T-cell (primary cell): Measurements from ENCODE around the gene FBXO34. TPM values are rescaled to one million over a fixed set of nuclear protein-coding genes. Genes with fewer than 3 reads are reported as not detected.

ENCODE experiments used
- ATAC-seq, 4 experiments: fragments of 200-7000 bp in 3 of 4; fragments of 150-1000 bp in 1 of 4; cut with Tn5 transposase; replicated peaks in 1 of 4; 1 replicate in 3 of 4; 2 replicates in 1 of 4; pipeline ENCODE4 v1.10.0; 2021; ENCODE audit warnings: moderate library complexity in 3 of 4, mild to moderate bottlenecking in 2 of 4, moderate number of reproducible peaks in 1 of 4
- CTCF ChIA-PET, 2 donors: fragments of 300-600 bp; sonication (Branson Sonifier 250); formaldehyde crosslinking; loops; one replicate each; lab custom pipeline; 2022; ENCODE audit warnings: antibody characterized with exemption in 2 of 2; lab: Charles Lee
- POLR2A ChIA-PET, 2 donors: fragments of 300-600 bp; sonication (Branson Sonifier 250); formaldehyde crosslinking; loops; one replicate each; lab custom pipeline; 2022; ENCODE audit warnings: antibody characterized with exemption in 2 of 2; lab: Charles Lee
- DNase-seq, 35 experiments: peaks; one replicate each; pipeline versions ENCODE4 v3.0.0 to v3.0.0-alpha.2; 2013 to 2023
- H3K27ac ChIP-seq: one replicate; pipeline ENCODE4 v1.5.1; 2013; ENCODE audit warnings: low read length
- H3K27me3 ChIP-seq, 2 experiments: replicated peaks in 1 of 2; 1 replicate in 1 of 2; 2 replicates in 1 of 2; pipeline versions ENCODE4 v1.6.1 to v1.7.0; 2013; ENCODE audit warnings: low read length in 1 of 2, mixed read lengths in 1 of 2; ENCODE audit not compliant: control insufficient read depth in 2 of 2, insufficient read depth in 2 of 2; ENCODE audit errors: extremely low read depth in 1 of 2
- H3K36me3 ChIP-seq, 2 donors: 1 replicate in 1 of 2; 2 replicates in 1 of 2; pipeline versions ENCODE4 v1.6.1 to v1.7.0; 2013; ENCODE audit warnings: low read length in 1 of 2; ENCODE audit not compliant: control insufficient read depth in 2 of 2, insufficient read depth in 1 of 2; ENCODE audit errors: extremely low read depth in 1 of 2
- H3K4me1 ChIP-seq, 2 experiments: 1 replicate in 1 of 2; 2 replicates in 1 of 2; pipeline versions ENCODE4 v1.6.1 to v1.7.0; 2013; ENCODE audit warnings: low read length in 2 of 2, mixed read lengths in 1 of 2; ENCODE audit not compliant: insufficient read depth in 2 of 2, control insufficient read depth in 1 of 2; ENCODE audit errors: extremely low read depth in 1 of 2
- H3K4me3 ChIP-seq, 2 donors: 1 replicate in 1 of 2; 2 replicates in 1 of 2; pipeline versions ENCODE4 v1.5.1 to v1.7.0; 2013; ENCODE audit warnings: mild to moderate bottlenecking in 2 of 2, low read length in 1 of 2, moderate library complexity in 1 of 2; ENCODE audit not compliant: control insufficient read depth in 1 of 2; ENCODE audit errors: extremely low read depth in 1 of 2
- H3K9me3 ChIP-seq: 2 replicates; pipeline ENCODE4 v1.7.0; 2013
- H3K27ac Mint-ChIP-seq, 2 donors: one replicate each; pipeline ENCODE4 v1.8.0; 2020 to 2021; ENCODE audit warnings: mild to moderate bottlenecking in 2 of 2, mixed read lengths in 2 of 2
- H3K27me3 Mint-ChIP-seq, 2 donors: one replicate each; pipeline ENCODE4 v1.8.0; 2021 to 2022; ENCODE audit warnings: mixed read lengths in 2 of 2
- H3K36me3 Mint-ChIP-seq: one replicate; pipeline ENCODE4 v1.8.0; 2021; ENCODE audit warnings: mixed read lengths
- H3K4me1 Mint-ChIP-seq, 3 donors: one replicate each; pipeline ENCODE4 v1.8.0; 2020 to 2022; ENCODE audit warnings: mixed read lengths in 3 of 3, mild to moderate bottlenecking in 1 of 3
- H3K4me3 Mint-ChIP-seq, 3 donors: one replicate each; pipeline ENCODE4 v1.8.0; 2020 to 2022; ENCODE audit warnings: mild to moderate bottlenecking in 3 of 3, mixed read lengths in 3 of 3, moderate library complexity in 3 of 3
- H3K9me3 Mint-ChIP-seq, 3 donors: one replicate each; pipeline ENCODE4 v1.8.0; 2020 to 2022; ENCODE audit warnings: mixed read lengths in 3 of 3
- WGBS: methylation state at CpG from one replicate; pipeline ENCODE4 v1.1.5; 2013; ENCODE audit warnings: missing lambda C conversion rate; ENCODE audit not compliant: insufficient coverage; 5-methylcytosine and 5-hydroxymethylcytosine counted together
- total RNA-seq, 35 experiments: library from RNA in 6 of 35; stranded (reverse) in 6 of 35; fragments of 120-200 nt in 1 of 35; gene quantifications; one replicate each; pipeline versions ENCODE4 v1.2.1 to v1.2.4 and lab custom pipeline; 2013 to 2026

The FBXO34 gene
- total RNA-seq, 5 donors from 2014 or later (not counting 1 experiment from before 2014, with no cell fraction given): 22.1 to 36.9 (median 28.7) TPM

- no CpG with 5 or more reads among the region's 1 CpG for WGBS
- DNase-seq (no peak), ATAC-seq (no peak)
- Mint-ChIP-seq H3K27ac (no peak overlapping the region), H3K36me3 (no peaks in the 10 kb centered on the region), H3K4me3 (no peak overlapping the region), H3K4me1 (no peaks in the 10 kb centered on the region), H3K27me3 (peaks cover 9 to 13% of the 10 kb centered on the region in 2 donors), H3K9me3 (no peaks in the 10 kb centered on the region)
- H3K27me3 ChIP-seq: peaks cover 0 to 5% of the 10 kb centered on the region in 2 experiments
- no peak overlapping the region for H3K27ac ChIP-seq
- H3K4me1 ChIP-seq: no peaks in the 10 kb centered on the region
- no peak overlapping the region for H3K4me3 ChIP-seq
- ChIA-PET CTCF (no interaction called here), POLR2A (no interaction called here)
- no peaks in the 10 kb centered on the region for H3K9me3 ChIP-seq
- H3K36me3 ChIP-seq: no peaks in the 10 kb centered on the region
These were observed 31.9 kb upstream of the FBXO34 start for GRCh38 chr14:55239320-55239719.

- no peak overlapping the region for H3K27ac ChIP-seq
- H3K4me3 ChIP-seq: no peak overlapping the region
- H3K27me3 ChIP-seq: peaks cover 0 to 5% of the 10 kb centered on the region in 2 experiments
- H3K4me1 ChIP-seq: no peaks in the 10 kb centered on the region
- H3K36me3 ChIP-seq: no peaks in the 10 kb centered on the region
- Mint-ChIP-seq H3K9me3 (no peaks in the 10 kb centered on the region), H3K4me1 (no peaks in the 10 kb centered on the region), H3K4me3 (no peak overlapping the region), H3K27me3 (peaks cover 0 to 13% of the 10 kb centered on the region in 2 donors), H3K36me3 (no peaks in the 10 kb centered on the region), H3K27ac (no peak overlapping the region)
- ATAC-seq (no peak), DNase-seq (no peak)
- no peaks in the 10 kb centered on the region for H3K9me3 ChIP-seq
- CTCF ChIA-PET: interaction anchor here in 1 of 2 donors (0.6 kb wide), 1 partner anchor 151 kb away, joined by 6 read pairs; no protein-coding TSS in a partner anchor
- POLR2A ChIA-PET: interaction anchor here in 1 of 2 donors (0.5 to 0.6 kb wide), 2 partner anchors 227 to 385 kb away, joined by 3 to 4 read pairs; no protein-coding TSS in a partner anchor
- 84% methylated on average over 18 of the region's 33 CpGs for WGBS
These were observed 30.6 kb upstream of the FBXO34 start for GRCh38 chr14:55240526-55241178.

- Histone ChIP-seq H3K4me3 (no peak overlapping the region), H3K27me3 (peaks cover 0 to 5% of the 10 kb centered on the region in 2 experiments), H3K36me3 (no peaks in the 10 kb centered on the region), H3K27ac (no peak overlapping the region), H3K4me1 (no peaks in the 10 kb centered on the region), H3K9me3 (no peaks in the 10 kb centered on the region)
- ATAC-seq: no peak
- ChIA-PET CTCF (no interaction called here), POLR2A (no interaction called here)
- Mint-ChIP-seq H3K9me3 (no peaks in the 10 kb centered on the region), H3K4me3 (no peak overlapping the region), H3K4me1 (no peaks in the 10 kb centered on the region), H3K36me3 (no peaks in the 10 kb centered on the region), H3K27me3 (peaks cover 0 to 13% of the 10 kb centered on the region in 2 donors), H3K27ac (no peak overlapping the region)
- DNase-seq: no peak
- no CpG with 5 or more reads among the region's 4 CpGs for WGBS
These were observed 29.5 kb upstream of the FBXO34 start for GRCh38 chr14:55241673-55242072.

- 63% methylated on average over 1 of the region's 3 CpGs for WGBS
- H3K4me1 Mint-ChIP-seq: no peaks in the 10 kb centered on the region
- no peak overlapping the region for H3K4me3 Mint-ChIP-seq
- Histone ChIP-seq H3K27ac (no peak overlapping the region), H3K4me1 (no peaks in the 10 kb centered on the region), H3K4me3 (no peak overlapping the region), H3K9me3 (no peaks in the 10 kb centered on the region), H3K36me3 (no peaks in the 10 kb centered on the region), H3K27me3 (peaks cover 0 to 5% of the 10 kb centered on the region in 2 experiments)
- H3K9me3 Mint-ChIP-seq: no peaks in the 10 kb centered on the region
- H3K27me3 Mint-ChIP-seq: peaks cover 0 to 17% of the 10 kb centered on the region in 2 donors
- H3K27ac Mint-ChIP-seq: no peak overlapping the region
- no peaks in the 10 kb centered on the region for H3K36me3 Mint-ChIP-seq
- ChIA-PET CTCF (interaction anchor here (0.7 to 1.2 kb wide), 2 partner anchors 111 to 184 kb away, joined by 3 read pairs; no protein-coding TSS in a partner anchor), POLR2A (interaction anchor here (0.5 to 1.1 kb wide), 2 partner anchors 112 to 173 kb away, joined by 3 read pairs; no protein-coding TSS in a partner anchor)
- DNase-seq: no peak
- no peak for ATAC-seq
These were observed 27.8 kb upstream of the FBXO34 start for GRCh38 chr14:55243386-55243785.

GRCh38 chr14:55243813-55244212, 27.4 kb upstream of the FBXO34 start:
- WGBS: 93% methylated on average over 2 of the region's 5 CpGs
- POLR2A ChIA-PET: interaction anchor here (0.5 to 1.1 kb wide), 2 partner anchors 111 to 172 kb away, joined by 3 read pairs; no protein-coding TSS in a partner anchor
- H3K9me3 ChIP-seq: no peaks in the 10 kb centered on the region
- Mint-ChIP-seq H3K36me3 (no peaks in the 10 kb centered on the region), H3K4me3 (no peak overlapping the region), H3K9me3 (no peaks in the 10 kb centered on the region), H3K4me1 (no peaks in the 10 kb centered on the region), H3K27ac (no peak overlapping the region), H3K27me3 (peaks cover 4 to 17% of the 10 kb centered on the region in 2 donors)
- no peaks in the 10 kb centered on the region for H3K36me3 ChIP-seq
- no peak for ATAC-seq
- H3K4me3 ChIP-seq: no peak overlapping the region
- H3K27ac ChIP-seq: no peak overlapping the region
- DNase-seq: no peak
- peaks cover 0 to 5% of the 10 kb centered on the region in 2 experiments for H3K27me3 ChIP-seq
- no peaks in the 10 kb centered on the region for H3K4me1 ChIP-seq
- CTCF ChIA-PET: interaction anchor here in 1 of 2 donors (0.6 to 0.7 kb wide), 2 partner anchors 28 to 184 kb away, joined by 3 to 4 read pairs; no protein-coding TSS in a partner anchor

GRCh38 chr14:55245657-55246268, 25.5 kb upstream of the FBXO34 start:
- no peaks in the 10 kb centered on the region for H3K4me1 ChIP-seq
- H3K36me3 ChIP-seq: no peaks in the 10 kb centered on the region
- H3K27me3 ChIP-seq: peaks cover 0 to 3% of the 10 kb centered on the region in 2 experiments
- H3K27me3 Mint-ChIP-seq: peaks cover 15 to 17% of the 10 kb centered on the region in 2 donors
- H3K27ac ChIP-seq: no peak overlapping the region
- no peaks in the 10 kb centered on the region for H3K9me3 ChIP-seq
- H3K36me3 Mint-ChIP-seq: no peaks in the 10 kb centered on the region
- POLR2A ChIA-PET: no interaction called here
- H3K4me1 Mint-ChIP-seq: no peaks in the 10 kb centered on the region
- no peaks in the 10 kb centered on the region for H3K9me3 Mint-ChIP-seq
- no peak overlapping the region for H3K27ac Mint-ChIP-seq
- DNase-seq: peak in 23 of 35 experiments; percentile 3 to 65 (median 22)
- H3K4me3 Mint-ChIP-seq: no peak overlapping the region
- ATAC-seq: peak in 3 of 4 experiments; percentile 56 to 67 (median 66)
- CTCF ChIA-PET: interaction anchor here (0.6 to 3.2 kb wide), 16 partner anchors 9 to 184 kb away, joined by 3 to 39 read pairs (median 4); partner anchors contain the start of gene FBXO34 (in 1 of the 2)
- H3K4me3 ChIP-seq: no peak overlapping the region
- WGBS: 86% methylated on average over 3 of the region's 4 CpGs
